Activated CD4-positive, alpha-beta T cell treated with anti-CD3 and anti-CD28 coated beads, Interleukin-2, amount 50 U/mL, for 1 hour (primary cell): ENCODE measurements around the gene SEPTIN2.
"Not testable (repeated sequence)": the region's sequence is repeated elsewhere in the genome, so short reads cannot be mapped to it uniquely, and the experiment has no call there.

ENCODE experiments used
- DNase-seq: peaks from one replicate; pipeline ENCODE4 v3.0.0-alpha.2; 2020

Gene SEPTIN2

DNA sequence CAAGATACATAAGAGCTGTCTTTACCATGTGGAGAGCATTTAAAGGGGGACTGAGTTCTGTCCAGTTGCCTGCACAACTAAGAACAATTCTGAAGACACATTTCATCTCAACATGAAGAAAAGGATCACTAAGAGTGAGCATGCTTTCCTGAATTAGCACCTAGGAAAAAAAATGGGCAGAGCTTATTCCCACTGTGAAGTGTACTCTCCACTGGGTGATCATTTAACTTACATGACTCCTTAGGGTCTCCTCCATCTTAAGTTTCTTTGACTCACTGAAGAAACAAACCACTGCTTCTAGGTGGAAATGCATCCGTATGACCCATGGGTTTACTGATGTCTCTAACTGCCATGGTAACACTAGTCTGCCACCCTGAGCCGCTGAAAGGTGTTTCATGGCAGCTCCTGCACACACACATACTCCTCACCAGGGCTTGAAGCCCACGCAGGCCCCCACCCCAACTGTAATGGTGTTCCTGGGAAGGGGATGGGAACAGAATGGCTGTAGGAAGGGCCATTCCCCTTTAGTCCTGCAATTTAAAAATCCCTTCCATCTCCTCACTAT is 27.3 kb upstream of the SEPTIN2 start:
- no peak for DNase-seq

DNA sequence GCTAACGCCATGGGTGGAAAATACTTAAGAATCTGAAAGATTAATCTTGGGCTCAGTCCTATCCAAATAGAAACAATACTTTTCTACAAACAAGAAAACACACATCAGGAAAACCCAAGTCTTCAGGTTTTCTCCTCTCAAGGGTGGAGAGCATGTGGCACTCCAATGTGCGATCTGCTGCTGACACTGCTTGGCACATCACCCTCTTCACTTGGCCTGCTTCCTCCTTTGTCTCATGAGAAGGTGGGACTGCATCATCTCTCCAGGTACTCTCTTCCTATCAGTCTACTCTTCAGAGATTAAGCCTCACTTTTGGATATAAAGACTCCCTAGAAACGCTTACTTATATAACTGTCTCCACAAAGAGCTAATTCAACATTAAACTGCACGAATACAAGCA is 26.7 kb upstream of the SEPTIN2 start:
- DNase-seq = no peak

GRCh38 chr2:241289597-241289996 is 26.1 kb upstream of the SEPTIN2 start:
- DNase-seq = no peak

DNA sequence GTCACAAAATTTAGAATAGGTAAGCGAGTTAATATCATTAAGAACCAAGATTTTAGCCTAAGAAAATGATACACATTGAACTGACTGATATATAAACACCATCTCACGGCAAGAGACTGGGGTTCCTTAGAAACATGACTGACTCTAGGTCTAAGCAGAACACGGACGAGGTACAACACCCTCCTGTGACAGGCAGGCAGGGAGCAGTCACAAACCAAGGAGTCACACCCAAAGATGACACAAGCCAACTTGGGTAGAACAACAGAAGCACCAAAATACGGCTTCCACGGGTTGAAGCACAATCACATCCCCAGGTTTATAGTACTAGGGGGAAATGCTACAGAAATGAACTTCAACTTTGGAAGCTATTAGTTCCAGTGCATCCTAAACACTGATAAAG is 24.6 kb upstream of the SEPTIN2 start:
- no peak for DNase-seq

- no peak for DNase-seq
Measured at GRCh38 chr2:241291977-241292376, 23.7 kb upstream of the SEPTIN2 start.

GRCh38 chr2:241293378-241293797 is 22.3 kb upstream of the SEPTIN2 start:
- not testable (repeated sequence) for DNase-seq

GRCh38 chr2:241295326-241296095 is 20.2 kb upstream of the SEPTIN2 start:
- DNase-seq = no peak

DNA sequence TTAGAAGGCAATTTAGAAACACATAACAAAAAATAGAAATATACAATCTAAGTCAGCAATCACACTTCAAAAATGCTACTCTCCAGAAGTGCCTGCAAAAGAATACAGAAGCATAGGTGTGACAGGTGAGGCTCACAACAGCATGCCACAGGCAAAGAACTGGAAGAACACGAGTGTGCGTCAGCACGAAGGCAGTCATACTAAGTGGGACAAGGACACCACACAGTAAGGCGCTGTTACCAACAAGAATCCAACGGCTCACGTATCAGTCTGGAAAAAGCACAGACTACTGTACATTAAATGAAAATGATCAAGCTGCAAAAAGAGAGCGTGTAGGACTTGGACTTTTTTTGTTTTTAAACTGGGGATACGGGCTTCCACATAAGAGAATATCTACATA is 19.0 kb upstream of the SEPTIN2 start:
- DNase-seq = no peak

GRCh38 chr2:241298673-241299072 is 17.1 kb upstream of the SEPTIN2 start:
- DNase-seq = no peak

- peak; percentile 49 for DNase-seq
Measured at GRCh38 chr2:241300000-241300399, 15.7 kb upstream of the SEPTIN2 start.

DNA sequence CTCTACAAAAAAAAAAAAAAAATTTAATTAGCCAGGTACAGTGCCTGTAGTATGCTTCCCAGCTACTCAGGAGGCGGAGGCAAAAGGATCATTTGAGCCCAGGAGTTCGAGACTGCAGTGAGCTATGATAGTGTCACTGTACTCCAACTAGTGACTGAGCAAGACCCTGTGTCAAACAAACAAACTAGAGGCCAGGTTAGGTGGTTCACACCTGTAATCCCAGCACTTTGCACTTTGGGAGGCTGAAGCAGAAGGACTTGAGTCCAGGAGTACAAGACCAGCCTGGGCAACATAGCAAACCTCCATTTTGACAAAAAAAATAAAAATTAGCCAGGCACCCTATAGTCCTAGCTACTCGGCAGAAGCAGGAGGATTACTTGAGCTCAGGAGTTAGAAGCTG is 13.6 kb upstream of the SEPTIN2 start:
- no peak for DNase-seq

DNA sequence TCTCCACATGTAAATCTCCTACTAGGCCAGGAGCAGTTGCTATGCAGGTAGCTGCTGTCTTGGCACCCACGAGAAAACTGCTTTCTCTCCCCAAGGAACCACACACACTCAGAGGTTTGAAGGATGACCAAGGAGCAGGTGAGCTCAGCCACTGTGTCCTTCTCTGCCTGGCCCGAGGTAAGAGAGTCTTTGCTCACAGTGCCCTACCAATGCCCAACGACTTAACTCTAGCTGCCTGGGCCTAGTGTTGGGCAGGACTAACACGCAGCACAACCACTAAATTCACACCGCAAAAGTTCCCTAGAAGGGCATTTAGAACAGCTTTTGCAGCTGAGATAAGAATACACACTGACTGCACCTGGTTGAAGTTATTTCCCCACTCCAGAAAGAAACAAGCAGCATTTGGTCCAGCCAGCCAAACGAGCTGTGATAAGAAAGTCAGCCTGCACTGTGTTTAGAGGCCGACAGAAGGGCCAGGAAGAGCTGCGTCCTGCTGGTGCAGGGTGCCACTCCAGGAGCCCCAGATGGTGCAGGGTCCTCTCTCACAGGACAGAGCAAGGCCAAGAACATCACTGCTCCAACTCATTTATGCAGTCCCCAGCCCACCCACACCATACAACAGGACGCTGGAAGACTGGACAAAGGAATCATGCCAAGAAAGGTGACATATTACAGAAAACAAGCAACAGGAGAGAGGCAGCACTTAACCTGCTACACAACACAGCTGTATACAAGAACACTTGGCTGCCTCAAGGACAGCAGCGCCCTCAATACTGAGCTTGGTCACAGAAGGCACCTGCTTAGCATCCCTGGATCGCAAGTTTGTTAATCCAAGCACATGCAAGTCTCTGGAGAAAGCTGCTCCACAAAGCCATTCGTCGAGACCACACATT is 12.7 kb upstream of the SEPTIN2 start:
- DNase-seq = no peak

DNA sequence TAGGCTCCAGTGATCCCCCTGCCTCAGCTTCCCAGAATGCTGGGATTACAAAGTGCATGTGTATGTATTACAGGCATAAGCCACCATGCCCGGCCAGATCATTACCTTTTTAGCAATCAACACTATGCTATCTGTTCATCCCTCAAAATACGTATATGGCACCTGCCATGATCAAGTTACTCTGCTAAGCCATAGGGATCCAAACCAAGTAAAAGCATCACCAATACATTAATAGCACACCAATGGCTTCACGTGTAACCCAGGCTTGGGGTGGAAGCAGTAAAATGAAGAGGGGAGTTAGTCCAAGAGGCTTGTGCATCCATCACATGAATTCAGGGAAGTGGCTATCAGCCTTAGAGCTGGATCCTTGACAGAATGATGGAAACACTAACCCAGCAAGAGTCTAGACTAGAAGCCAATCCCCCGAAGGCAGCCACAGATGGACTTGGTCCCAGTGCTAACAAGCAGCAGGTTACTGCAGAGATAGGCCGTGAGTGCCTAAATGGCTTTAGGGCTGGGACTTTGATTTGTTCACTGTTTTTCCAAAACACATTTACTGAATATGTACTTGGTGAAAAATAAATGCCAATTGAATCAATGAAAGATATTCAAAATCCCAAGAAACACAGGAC is 11.6 kb upstream of the SEPTIN2 start:
- no peak for DNase-seq

- no peak for DNase-seq
Measured at GRCh38 chr2:241307055-241307454, 8.7 kb upstream of the SEPTIN2 start.

DNA sequence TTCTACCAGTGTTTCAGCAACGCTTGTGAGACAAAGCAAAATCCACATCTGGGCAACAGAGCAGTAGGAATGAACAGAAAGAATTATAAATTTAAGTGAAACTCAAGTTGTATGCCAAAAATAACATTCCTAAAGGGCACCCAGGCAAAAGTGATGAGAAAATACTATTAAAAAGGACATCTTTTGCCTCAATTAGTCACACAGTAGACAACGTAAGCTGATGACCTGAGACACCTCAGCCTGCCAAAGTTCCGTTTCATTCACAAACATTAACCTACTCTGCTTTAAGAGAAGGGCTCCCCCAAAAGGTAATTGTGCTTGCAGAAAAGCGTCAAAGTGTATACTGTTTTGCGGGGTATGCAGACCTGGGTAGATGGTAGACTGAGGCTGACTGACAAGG is 7.5 kb upstream of the SEPTIN2 start:
- no peak for DNase-seq

- no peak for DNase-seq
Measured at GRCh38 chr2:241308832-241309500, 6.8 kb upstream of the SEPTIN2 start.

GRCh38 chr2:241309684-241310117 is 6.0 kb upstream of the SEPTIN2 start:
- peak; percentile 66 for DNase-seq

GRCh38 chr2:241310917-241311566 is 4.7 kb upstream of the SEPTIN2 start:
- no peak for DNase-seq

- no peak for DNase-seq
Measured at GRCh38 chr2:241312082-241312481, 3.6 kb upstream of the SEPTIN2 start.

DNA sequence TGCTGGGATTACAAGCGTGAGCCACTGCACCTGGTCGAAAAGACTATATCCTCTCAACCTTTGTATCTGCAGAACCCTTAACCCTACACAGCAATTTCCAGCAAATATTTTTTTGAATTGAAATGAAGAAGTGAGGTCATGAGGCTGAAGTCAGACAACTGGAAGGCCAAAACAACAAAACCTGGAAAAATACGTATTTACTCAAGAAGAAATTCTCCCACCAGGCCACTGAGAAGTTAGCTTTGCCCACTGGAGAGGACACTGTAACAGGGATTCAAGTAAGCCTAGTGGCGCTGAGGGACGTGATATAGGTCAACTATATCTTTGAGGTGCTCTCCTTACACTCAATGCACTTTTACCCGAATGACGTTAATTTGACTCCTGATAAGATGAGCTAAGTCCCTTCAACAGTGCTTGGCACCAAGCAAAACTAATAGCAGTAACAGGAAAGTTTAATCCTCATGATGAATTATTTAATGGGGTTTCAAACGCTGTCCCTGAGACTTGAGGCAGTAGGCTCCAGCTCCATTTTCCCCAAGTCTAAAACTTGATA is 2.1 kb upstream of the SEPTIN2 start:
- no peak for DNase-seq

- no peak for DNase-seq
Measured at GRCh38 chr2:241314226-241315092, 1.3 kb upstream of the SEPTIN2 start.
